Measurements from ENCODE around the gene SOX5.
A peak's percentile ranks its signal among the peaks of the same experiment; 100 is the strongest.
"Not testable (repeated sequence)": the region's sequence is repeated elsewhere in the genome, so short reads cannot be mapped to it uniquely, and the experiment has no call there.

Gene SOX5

GRCh38 chr12:23523339-23523738, 426.1 kb downstream of the SOX5 start:
- no peak for TF ChIP-seq JUND (IDR thresholded peaks at IDR 0.05; ENCODE audit: low read depth)
- in situ Hi-C loops (cut with HindIII; ENCODE audit: low pct_unique_long_range_greater_than_20kb, low sequenced_read_pairs): no loop called here
- DNase-seq (ENCODE audit: low read depth in 1 of 2, low spot score in 1 of 2): no peak

GRCh38 chr12:23519444-23519843, 430.0 kb downstream of the SOX5 start:
- DNase-seq (ENCODE audit: low read depth in 1 of 2, low spot score in 1 of 2); in situ Hi-C loops (cut with HindIII; ENCODE audit: low pct_unique_long_range_greater_than_20kb, low sequenced_read_pairs): not testable (repeated sequence)

- in situ Hi-C loops (cut with HindIII; ENCODE audit: low pct_unique_long_range_greater_than_20kb, low sequenced_read_pairs); DNase-seq (ENCODE audit: low read depth in 1 of 2, low spot score in 1 of 2): not testable (repeated sequence)
Observed at GRCh38 chr12:23515785-23516184, 433.7 kb downstream of the SOX5 start.

- DNase-seq (ENCODE audit: low read depth in 1 of 2, low spot score in 1 of 2): no peak
- in situ Hi-C loops (cut with HindIII; ENCODE audit: low pct_unique_long_range_greater_than_20kb, low sequenced_read_pairs): no loop called here
- no peak for TF ChIP-seq JUND (IDR thresholded peaks at IDR 0.05; ENCODE audit: low read depth)
Observed at GRCh38 chr12:23510484-23510883, 439.0 kb downstream of the SOX5 start.

- DNase-seq (ENCODE audit: low read depth in 1 of 2, low spot score in 1 of 2); in situ Hi-C loops (cut with HindIII; ENCODE audit: low pct_unique_long_range_greater_than_20kb, low sequenced_read_pairs): not testable (repeated sequence)
Observed at GRCh38 chr12:23509832-23510231, 439.6 kb downstream of the SOX5 start.

GRCh38 chr12:23507785-23508184, 441.7 kb downstream of the SOX5 start:
- in situ Hi-C loops (cut with HindIII; ENCODE audit: low pct_unique_long_range_greater_than_20kb, low sequenced_read_pairs); DNase-seq (ENCODE audit: low read depth in 1 of 2, low spot score in 1 of 2): not testable (repeated sequence)

- DNase-seq (ENCODE audit: low read depth in 1 of 2, low spot score in 1 of 2); in situ Hi-C loops (cut with HindIII; ENCODE audit: low pct_unique_long_range_greater_than_20kb, low sequenced_read_pairs): not testable (repeated sequence)
Observed at GRCh38 chr12:23505736-23506135, 443.7 kb downstream of the SOX5 start.

- DNase-seq (ENCODE audit: low read depth in 1 of 2, low spot score in 1 of 2): peak in 1 of 2 experiments; percentile 16
- TF ChIP-seq JUND (IDR thresholded peaks at IDR 0.05; ENCODE audit: low read depth): no peak
- in situ Hi-C loops (cut with HindIII; ENCODE audit: low pct_unique_long_range_greater_than_20kb, low sequenced_read_pairs): no loop called here
Observed at GRCh38 chr12:23504641-23505399, 444.6 kb downstream of the SOX5 start.

- no peak for DNase-seq (ENCODE audit: low read depth in 1 of 2, low spot score in 1 of 2)
- in situ Hi-C loops (cut with HindIII; ENCODE audit: low pct_unique_long_range_greater_than_20kb, low sequenced_read_pairs): no loop called here
- TF ChIP-seq JUND (IDR thresholded peaks at IDR 0.05; ENCODE audit: low read depth): no peak
Observed at GRCh38 chr12:23504043-23504442, 445.4 kb downstream of the SOX5 start.

GRCh38 chr12:23503544-23503943, 445.9 kb downstream of the SOX5 start:
- TF ChIP-seq JUND (IDR thresholded peaks at IDR 0.05; ENCODE audit: low read depth): no peak
- in situ Hi-C loops (cut with HindIII; ENCODE audit: low pct_unique_long_range_greater_than_20kb, low sequenced_read_pairs): no loop called here
- DNase-seq (ENCODE audit: low read depth in 1 of 2, low spot score in 1 of 2): no peak

GRCh38 chr12:23502259-23502658, 447.2 kb downstream of the SOX5 start:
- TF ChIP-seq JUND (IDR thresholded peaks at IDR 0.05; ENCODE audit: low read depth): no peak
- no peak for DNase-seq (ENCODE audit: low read depth in 1 of 2, low spot score in 1 of 2)
- in situ Hi-C loops (cut with HindIII; ENCODE audit: low pct_unique_long_range_greater_than_20kb, low sequenced_read_pairs): no loop called here

GRCh38 chr12:23495472-23495871, 454.0 kb downstream of the SOX5 start:
- TF ChIP-seq JUND (IDR thresholded peaks at IDR 0.05; ENCODE audit: low read depth): no peak
- DNase-seq (ENCODE audit: low read depth in 1 of 2, low spot score in 1 of 2): no peak
- in situ Hi-C loops (cut with HindIII; ENCODE audit: low pct_unique_long_range_greater_than_20kb, low sequenced_read_pairs): no loop called here

GRCh38 chr12:23493672-23494071, 455.8 kb downstream of the SOX5 start:
- DNase-seq (ENCODE audit: low read depth in 1 of 2, low spot score in 1 of 2): peak in 1 of 2 experiments; percentile 58
- in situ Hi-C loops (cut with HindIII; ENCODE audit: low pct_unique_long_range_greater_than_20kb, low sequenced_read_pairs): no loop called here
- no peak for TF ChIP-seq JUND (IDR thresholded peaks at IDR 0.05; ENCODE audit: low read depth)

- in situ Hi-C loops (cut with HindIII; ENCODE audit: low pct_unique_long_range_greater_than_20kb, low sequenced_read_pairs); DNase-seq (ENCODE audit: low read depth in 1 of 2, low spot score in 1 of 2): not testable (repeated sequence)
Observed at GRCh38 chr12:23491029-23491428, 458.4 kb downstream of the SOX5 start.

All from T47D (cell line).